BE2C (cell line): ENCODE data around the gene NME9.

Source experiments
- DNase-seq: peaks from one replicate; pipeline ENCODE4 v3.0.0-alpha.2; 2020
- H3K27me3 ChIP-seq: fragments of 250-450 bp; sonication (Bioruptor Pico); 2 replicates; pipeline ENCODE4 v1.5.1; 2020; ENCODE audit warnings: mild to moderate bottlenecking
- H3K36me3 ChIP-seq: fragments of 250-450 bp; sonication (Bioruptor Pico); 2 replicates; pipeline ENCODE4 v1.5.1; 2020; ENCODE audit warnings: mild to moderate bottlenecking
- H3K4me1 ChIP-seq: fragments of 250-450 bp; sonication (Bioruptor Pico); 2 replicates; pipeline ENCODE4 v1.5.1; 2020
- H3K4me3 ChIP-seq: 2 replicates; pipeline ENCODE4 v1.5.1; 2011; ENCODE audit warnings: low read depth, low read length
- H3K9me3 ChIP-seq: fragments of 250-450 bp; sonication (Bioruptor Pico); 2 replicates; pipeline ENCODE4 v1.5.1; 2020
- TF ChIP-seq, protein P1 (sequence below): IDR thresholded peaks from 2 replicates; pipeline ENCODE4 v1.5.1; 2012; ENCODE audit warnings: mild to moderate bottlenecking, low read depth, low read length

NME9 gene

DNA sequence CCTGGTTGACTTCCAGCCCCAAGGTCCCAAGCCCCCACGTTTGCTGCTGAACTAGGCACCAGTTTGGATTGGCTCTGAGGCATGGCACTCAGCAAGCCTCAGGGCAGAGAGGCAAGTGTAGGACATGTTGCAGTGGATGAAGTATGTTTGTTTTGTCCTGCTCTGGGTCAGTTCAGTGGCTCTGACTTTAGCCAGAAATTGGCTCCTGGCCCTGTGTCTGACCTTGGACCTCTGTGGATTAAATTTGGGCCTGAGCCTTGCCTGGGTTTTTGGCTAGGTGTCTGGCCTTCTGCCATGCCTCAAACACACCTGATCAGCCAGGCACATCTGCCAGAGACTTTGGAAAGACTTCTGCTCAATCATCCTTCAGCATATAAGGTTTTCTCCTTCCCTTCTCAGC is 15.1 kb upstream of the NME9 start:
- H3K36me3 ChIP-seq = no peaks in the 10 kb centered on the region
- H3K4me1 ChIP-seq = no peaks in the 10 kb centered on the region
- no peak overlapping the region for H3K4me3 ChIP-seq
- TF ChIP-seq, protein P1, sequence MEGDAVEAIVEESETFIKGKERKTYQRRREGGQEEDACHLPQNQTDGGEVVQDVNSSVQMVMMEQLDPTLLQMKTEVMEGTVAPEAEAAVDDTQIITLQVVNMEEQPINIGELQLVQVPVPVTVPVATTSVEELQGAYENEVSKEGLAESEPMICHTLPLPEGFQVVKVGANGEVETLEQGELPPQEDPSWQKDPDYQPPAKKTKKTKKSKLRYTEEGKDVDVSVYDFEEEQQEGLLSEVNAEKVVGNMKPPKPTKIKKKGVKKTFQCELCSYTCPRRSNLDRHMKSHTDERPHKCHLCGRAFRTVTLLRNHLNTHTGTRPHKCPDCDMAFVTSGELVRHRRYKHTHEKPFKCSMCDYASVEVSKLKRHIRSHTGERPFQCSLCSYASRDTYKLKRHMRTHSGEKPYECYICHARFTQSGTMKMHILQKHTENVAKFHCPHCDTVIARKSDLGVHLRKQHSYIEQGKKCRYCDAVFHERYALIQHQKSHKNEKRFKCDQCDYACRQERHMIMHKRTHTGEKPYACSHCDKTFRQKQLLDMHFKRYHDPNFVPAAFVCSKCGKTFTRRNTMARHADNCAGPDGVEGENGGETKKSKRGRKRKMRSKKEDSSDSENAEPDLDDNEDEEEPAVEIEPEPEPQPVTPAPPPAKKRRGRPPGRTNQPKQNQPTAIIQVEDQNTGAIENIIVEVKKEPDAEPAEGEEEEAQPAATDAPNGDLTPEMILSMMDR = no peak
- no peaks in the 10 kb centered on the region; the same call in 1 of the 2 replicates for H3K9me3 ChIP-seq
- H3K27me3 ChIP-seq = peaks cover 13% of the 10 kb centered on the region
- no peak for DNase-seq

- H3K4me1 ChIP-seq = no peaks in the 10 kb centered on the region
- no peaks in the 10 kb centered on the region for H3K27me3 ChIP-seq
- H3K9me3 ChIP-seq = no peaks in the 10 kb centered on the region
- TF ChIP-seq, protein P1 = no peak
- DNase-seq = no peak
- H3K36me3 ChIP-seq = no peaks in the 10 kb centered on the region
- no peak overlapping the region for H3K4me3 ChIP-seq
Measured at GRCh38 chr3:138340511-138340910, 10.9 kb upstream of the NME9 start.

- H3K27me3 ChIP-seq = no peaks in the 10 kb centered on the region; the same call in 1 of the 2 replicates
- H3K4me3 ChIP-seq = no peak overlapping the region
- no peak for DNase-seq
- no peaks in the 10 kb centered on the region for H3K36me3 ChIP-seq
- TF ChIP-seq, protein P1 = no peak
- H3K9me3 ChIP-seq = no peaks in the 10 kb centered on the region
- no peaks in the 10 kb centered on the region for H3K4me1 ChIP-seq
Measured at GRCh38 chr3:138338811-138339210, 9.2 kb upstream of the NME9 start.

DNA sequence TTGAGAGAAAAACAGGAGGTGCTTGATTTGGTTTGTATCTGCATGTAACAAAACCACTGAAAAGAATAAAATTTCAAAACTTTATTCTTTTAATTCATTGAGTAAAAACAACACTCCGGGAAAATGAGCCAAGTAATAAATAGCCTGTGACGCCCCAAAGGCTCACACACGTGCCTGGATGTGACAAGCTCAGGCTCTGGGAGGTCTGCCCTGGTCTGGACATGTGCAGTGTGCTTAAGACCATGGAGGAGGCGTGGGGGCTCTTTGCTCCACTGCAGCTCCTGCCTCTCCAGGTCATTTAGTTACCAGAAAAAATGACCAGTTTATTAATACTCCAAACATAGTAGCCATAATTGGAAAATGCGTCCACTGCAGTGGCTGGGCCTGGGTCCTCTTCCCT is 8.6 kb upstream of the NME9 start:
- Histone ChIP-seq H3K4me3 (no peak overlapping the region), H3K4me1 (no peaks in the 10 kb centered on the region), H3K36me3 (no peaks in the 10 kb centered on the region), H3K9me3 (no peaks in the 10 kb centered on the region), H3K27me3 (no peaks in the 10 kb centered on the region; the same call in 1 of the 2 replicates)
- no peak for DNase-seq
- TF ChIP-seq, protein P1 = no peak

DNA sequence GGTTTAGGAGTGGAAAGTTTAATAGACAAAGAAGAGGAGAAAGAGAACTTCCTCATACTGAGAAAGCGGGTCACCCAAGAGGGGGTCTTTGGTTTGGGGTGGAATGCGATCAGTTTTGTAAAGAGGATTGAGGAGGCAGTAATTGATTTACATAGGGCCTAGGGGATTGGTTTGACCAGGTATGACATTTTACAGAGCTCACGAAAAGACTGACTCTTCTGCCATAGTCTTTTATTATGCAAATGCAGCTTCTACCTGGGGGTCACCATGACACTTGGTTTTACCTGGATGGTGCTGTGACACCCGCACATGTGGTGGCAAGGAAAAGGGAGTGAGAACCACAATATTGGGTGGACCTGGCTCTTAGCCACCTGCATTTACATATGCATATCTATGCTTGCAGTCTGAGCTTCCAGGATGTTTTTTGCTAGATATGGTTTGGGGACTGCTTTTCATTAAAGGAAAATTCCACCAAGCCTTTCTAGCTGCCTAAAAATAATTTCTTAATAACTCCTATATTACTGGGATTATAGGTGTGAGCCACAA is 6.9 kb upstream of the NME9 start:
- Histone ChIP-seq H3K36me3 (no peaks in the 10 kb centered on the region), H3K27me3 (no peaks in the 10 kb centered on the region; the same call in 1 of the 2 replicates), H3K4me3 (no peak overlapping the region), H3K4me1 (no peaks in the 10 kb centered on the region), H3K9me3 (no peaks in the 10 kb centered on the region)
- TF ChIP-seq, protein P1 = no peak
- DNase-seq = no peak

DNA sequence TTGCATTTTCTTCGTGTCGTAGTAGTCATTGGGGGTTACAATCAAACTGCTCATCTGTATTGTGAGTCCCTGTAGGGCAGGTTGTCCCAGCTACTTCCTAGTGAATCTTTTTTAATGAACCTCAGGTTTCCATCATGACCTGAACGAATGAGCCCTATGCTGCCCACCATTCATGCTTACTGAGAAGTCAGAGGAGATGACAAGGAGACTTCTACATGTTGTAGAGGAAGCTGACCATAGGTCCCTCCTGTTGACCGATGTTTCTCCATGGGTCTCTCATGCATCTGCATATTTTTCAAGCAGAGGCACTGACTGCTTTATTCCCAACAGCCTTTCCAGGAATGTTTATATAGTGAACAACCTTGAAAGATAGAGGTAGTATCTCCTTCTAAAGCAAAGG is 5.0 kb upstream of the NME9 start:
- Histone ChIP-seq H3K4me3 (no peak overlapping the region), H3K9me3 (no peaks in the 10 kb centered on the region), H3K27me3 (no peaks in the 10 kb centered on the region; the same call in 1 of the 2 replicates), H3K4me1 (no peaks in the 10 kb centered on the region; the same call in 1 of the 2 replicates), H3K36me3 (no peaks in the 10 kb centered on the region)
- TF ChIP-seq, protein P1 = no peak
- no peak for DNase-seq
